Fibroblast of the aortic adventitia (primary cell): ENCODE results near the gene SPR. TPM values are rescaled to one million over a fixed set of nuclear protein-coding genes. Genes with fewer than 3 reads are reported as not detected.

Experiments
- DNase-seq: peaks from one replicate; pipeline ENCODE4 v3.0.0-alpha.2; 2010; ENCODE audit warnings: low read depth
- H3K4me3 ChIP-seq: 2 replicates; pipeline ENCODE4 v1.5.1; 2011; ENCODE audit warnings: low read depth, mild to moderate bottlenecking, control low read depth, low read length, moderate library complexity
- total RNA-seq: library from RNA; depleted of rRNA; stranded (reverse); fragments of >200 nt; gene quantifications from 2 replicates; pipeline ENCODE4 v1.2.3, GENCODE V29; 2012; ENCODE audit warnings: low replicate concordance
- TF ChIP-seq, protein P1 (sequence below): IDR thresholded peaks from 2 replicates; pipeline ENCODE4 v1.5.1; 2011; ENCODE audit warnings: mild to moderate bottlenecking, low read length, control low read depth, inconsistent platforms; ENCODE audit not compliant: insufficient read depth

The SPR gene
- total RNA-seq, 1 donor = 14.3 TPM

DNA sequence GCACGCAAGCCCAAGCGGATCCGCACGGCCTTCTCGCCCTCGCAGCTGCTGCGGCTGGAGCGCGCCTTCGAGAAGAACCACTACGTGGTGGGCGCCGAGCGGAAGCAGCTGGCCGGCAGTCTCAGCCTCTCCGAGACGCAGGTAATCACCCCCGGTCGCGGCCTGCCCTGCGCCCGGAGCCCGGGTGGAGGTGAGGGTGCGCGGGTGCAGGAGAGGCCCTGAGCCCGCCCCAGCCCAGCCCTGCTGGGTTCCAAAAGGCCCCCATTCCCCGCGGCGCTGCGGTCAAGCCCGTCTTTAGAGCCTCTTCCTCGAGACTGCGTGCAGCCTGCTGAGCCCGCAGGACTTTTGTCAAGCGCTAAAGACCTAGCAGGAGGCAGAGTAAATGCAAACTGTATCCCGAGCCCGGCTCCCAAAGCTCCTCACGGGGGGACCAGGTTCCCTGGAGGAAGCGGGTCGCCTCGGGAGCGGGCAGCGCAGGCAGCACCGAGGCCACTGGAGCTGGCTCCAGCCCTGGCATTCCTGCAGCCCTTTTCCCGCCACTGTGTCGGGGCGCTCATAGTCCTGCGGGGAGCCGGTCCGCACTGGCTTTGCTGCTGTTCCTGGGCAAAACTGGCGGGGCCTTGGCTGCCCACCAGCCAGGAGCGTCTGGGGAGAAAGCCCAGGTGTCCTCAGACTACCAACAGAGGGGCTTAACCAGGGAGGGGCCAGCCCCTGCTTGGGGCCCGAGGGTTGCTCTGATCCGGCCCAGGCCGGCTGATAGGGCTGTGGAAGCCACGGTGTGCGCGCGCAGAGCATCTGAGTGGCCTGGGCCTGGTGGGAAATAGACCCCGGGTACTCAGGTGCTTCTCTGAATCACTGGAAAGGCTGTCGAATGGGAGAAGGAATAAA lies 37.4 kb downstream of the SPR start:
- H3K4me3 ChIP-seq = no peak overlapping the region
- TF ChIP-seq, protein P1, sequence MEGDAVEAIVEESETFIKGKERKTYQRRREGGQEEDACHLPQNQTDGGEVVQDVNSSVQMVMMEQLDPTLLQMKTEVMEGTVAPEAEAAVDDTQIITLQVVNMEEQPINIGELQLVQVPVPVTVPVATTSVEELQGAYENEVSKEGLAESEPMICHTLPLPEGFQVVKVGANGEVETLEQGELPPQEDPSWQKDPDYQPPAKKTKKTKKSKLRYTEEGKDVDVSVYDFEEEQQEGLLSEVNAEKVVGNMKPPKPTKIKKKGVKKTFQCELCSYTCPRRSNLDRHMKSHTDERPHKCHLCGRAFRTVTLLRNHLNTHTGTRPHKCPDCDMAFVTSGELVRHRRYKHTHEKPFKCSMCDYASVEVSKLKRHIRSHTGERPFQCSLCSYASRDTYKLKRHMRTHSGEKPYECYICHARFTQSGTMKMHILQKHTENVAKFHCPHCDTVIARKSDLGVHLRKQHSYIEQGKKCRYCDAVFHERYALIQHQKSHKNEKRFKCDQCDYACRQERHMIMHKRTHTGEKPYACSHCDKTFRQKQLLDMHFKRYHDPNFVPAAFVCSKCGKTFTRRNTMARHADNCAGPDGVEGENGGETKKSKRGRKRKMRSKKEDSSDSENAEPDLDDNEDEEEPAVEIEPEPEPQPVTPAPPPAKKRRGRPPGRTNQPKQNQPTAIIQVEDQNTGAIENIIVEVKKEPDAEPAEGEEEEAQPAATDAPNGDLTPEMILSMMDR = no peak
- no peak for DNase-seq

DNA sequence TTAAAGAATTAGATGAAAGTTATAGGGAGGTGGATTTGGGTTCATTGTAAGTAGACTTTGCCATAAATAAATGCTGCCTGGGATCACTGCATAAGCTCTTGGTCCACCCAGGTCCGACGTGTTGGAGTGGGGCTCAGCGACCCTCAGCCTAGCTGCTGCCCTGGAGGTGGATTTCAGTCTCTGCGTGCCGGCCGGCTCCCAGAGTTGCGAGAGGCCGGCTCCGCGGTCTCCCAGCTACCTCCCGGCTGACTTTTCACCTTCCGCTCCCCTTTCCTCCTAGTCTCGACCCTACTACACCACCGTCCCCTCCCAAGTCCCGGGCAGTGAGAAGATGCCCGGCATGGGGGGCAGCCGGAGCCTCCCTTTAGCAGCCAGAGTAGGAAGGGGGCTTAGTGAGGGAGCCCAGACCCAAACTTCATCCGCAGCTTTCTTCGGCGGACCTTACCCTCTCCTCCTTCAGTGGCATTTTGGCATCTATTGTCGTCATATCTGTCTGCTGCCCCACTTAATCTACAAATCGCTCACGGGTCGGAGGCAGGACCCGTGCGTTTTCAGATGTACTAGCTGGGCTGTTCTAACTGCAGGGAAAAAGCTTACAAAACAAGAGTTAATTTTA lies 38.2 kb downstream of the SPR start:
- TF ChIP-seq, protein P1 = no peak
- H3K4me3 ChIP-seq = no peak overlapping the region
- DNase-seq = no peak

DNA sequence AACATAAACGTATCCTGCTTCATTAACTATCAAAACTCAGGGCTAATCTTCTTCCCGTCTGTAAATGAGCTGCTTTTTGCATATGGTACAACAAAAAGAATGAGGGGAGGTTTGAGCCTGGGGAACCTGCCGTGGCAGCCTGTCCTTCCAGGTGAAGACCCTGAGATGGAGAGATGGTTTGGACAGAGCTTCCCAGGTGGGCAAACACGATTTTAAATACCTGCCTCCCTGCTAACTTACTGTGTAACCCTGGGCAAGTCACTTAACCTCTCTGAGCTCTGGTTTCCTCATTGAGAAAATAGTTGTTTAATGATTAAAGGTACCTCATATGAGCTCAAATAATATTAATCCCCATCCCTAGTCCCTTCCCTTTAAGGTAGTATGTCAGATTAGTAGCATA lies 39.2 kb downstream of the SPR start:
- no peak overlapping the region for H3K4me3 ChIP-seq
- no peak for DNase-seq
- TF ChIP-seq, protein P1 = no peak

DNA sequence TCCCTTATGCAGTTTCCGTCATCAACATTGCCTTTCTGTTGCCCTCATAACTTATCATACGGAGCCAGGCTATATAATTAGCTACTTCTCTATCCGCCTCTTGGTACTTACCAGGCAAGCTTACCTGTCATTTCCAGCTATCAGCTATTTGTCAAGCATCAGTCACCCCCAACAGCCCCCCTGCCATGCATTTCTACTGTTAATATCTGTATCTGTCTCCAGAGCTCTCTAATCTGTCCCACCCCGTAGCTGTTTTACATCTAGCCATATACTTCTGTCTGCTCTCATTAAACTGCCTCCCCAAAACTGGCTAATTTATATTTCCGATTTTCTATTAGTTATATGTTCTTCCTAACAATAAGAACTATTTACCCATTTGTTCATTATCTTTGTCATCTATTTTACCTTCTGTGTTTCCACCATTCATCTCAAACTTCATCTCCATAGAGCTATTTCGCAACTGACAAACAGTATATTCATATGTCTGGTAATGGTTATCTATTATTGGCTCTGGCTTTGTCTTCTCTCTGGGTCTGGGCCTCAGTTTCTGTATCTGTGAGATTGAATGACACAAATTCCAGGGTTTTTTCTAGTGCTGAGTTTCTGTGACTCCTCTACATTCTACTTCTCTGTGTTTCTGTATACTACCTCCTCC lies 39.7 kb downstream of the SPR start:
- H3K4me3 ChIP-seq = no peak overlapping the region
- TF ChIP-seq, protein P1 = no peak
- no peak for DNase-seq

DNA sequence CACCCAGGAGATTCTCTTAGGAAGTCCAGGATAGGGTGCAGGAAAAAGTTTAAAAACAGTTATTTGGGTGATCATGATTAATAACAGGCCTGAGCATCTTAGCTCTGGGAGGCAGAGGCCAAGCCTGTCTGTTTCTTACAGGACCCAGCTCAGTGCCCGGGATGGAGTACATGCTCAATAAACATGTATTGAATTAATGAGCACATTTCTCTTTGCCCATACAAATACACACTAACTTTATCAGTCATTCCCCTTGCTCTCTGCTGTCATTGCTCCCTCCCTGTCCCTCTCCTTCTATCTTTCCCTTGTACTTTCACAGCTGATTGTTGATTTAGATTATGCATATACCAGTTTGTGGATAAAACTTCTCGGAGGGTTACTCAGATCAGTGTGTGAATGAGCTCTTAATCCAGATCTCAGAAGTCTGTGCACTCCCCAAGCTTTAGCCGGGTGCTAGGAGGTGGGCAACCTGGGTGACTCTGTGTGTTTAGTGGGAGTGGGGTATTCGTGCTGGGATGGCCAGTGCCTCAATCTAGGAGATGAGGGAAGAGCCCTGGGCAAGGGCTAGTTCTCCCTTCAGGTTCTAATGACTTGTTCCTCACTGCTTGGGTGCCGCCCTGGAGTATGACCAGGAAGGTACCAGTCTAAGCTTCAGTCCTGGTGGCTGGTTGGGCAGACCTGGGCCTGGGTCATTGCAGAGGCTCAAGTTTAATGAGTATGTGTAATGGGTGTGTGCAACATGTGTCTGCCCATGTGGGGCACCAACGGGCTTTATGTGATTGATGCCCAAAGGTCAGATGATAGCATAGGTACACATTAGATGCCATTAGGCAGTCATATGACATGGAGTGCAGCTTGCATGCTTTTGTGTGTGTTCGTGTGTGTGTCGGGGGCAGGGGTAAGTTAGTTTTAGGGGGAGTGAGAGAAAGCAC lies 40.7 kb downstream of the SPR start:
- no peak for DNase-seq
- TF ChIP-seq, protein P1 = no peak
- H3K4me3 ChIP-seq = no peak overlapping the region

DNA sequence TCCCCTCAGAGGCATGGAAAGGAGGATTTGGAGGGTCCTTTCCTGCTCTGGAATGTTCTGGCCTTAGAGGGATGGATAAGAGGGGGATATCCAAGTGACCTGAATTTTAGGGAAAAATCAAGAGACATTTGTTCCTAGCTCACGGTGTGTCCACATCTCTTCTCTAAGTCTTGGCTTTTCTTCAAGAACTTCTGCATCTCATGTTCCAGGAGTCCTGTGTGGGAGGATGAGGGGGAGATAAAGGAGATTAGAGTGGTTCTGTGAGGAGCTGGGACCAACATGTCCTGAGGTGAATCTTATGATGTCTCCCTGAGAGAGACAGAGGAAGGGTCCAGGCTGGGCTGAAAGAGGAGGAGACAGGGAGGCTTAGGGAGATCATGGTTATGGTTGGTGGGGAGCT lies 41.8 kb downstream of the SPR start:
- no peak for DNase-seq
- H3K4me3 ChIP-seq = no peak overlapping the region
- TF ChIP-seq, protein P1 = no peak
